ENCODE results near the gene STXBP6.
"Not testable (repeated sequence)": the region's sequence is repeated elsewhere in the genome, so short reads cannot be mapped to it uniquely, and the experiment has no call there.

STXBP6 gene

GRCh38 chr14:24850072-24850471 is 199.9 kb downstream of the STXBP6 start:
- no peak for DNase-seq

DNA sequence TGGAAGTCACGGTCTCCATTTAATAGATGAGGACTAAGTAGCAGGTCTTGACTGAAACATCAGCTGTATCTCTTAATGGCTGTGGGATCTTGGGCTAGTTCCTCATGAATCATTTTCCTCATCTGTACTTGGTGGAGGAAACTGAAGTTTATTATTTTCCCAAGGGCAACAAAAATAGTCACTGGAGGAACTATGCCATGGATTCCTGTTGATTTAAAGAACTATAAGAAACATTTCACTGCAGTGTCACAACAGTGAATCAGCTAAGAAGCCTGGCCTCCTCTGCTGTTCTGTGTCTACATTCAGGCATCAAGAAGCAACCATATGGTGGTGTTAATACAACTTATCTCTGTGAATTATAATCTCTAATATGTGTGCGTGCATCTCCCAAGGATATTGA is 200.5 kb downstream of the STXBP6 start:
- DNase-seq = no peak

DNA sequence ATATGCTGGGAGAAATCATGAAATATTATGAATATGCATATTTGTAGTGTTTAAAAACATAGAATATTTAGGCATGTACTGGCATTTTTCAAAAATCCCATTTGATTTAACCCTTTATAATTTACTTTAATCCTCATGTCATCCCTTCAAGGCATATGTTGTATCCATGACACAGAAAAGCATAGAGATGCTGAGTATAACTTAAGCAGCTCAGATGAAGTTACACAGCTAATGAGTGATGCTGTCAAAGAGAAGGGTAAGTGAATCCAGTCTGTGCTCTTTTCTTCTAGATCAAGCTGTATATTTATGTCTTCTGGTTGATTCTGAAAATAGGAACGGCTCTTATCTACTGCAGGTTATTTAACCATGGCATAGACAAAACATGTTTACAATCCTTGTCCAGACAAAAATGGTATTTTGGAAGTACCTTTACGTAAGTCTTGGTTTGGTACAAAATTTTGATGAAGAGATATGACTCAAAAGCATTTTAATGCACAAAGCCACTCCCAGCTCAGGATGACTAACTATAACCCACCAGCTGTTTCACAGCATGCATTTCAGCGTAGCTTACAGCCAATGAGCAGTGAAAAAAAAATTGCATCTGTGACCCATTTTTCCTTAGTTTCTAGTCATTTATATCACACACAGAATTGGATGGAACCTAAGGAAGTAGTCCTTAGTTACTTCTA is 201.7 kb downstream of the STXBP6 start:
- no peak for DNase-seq

DNA sequence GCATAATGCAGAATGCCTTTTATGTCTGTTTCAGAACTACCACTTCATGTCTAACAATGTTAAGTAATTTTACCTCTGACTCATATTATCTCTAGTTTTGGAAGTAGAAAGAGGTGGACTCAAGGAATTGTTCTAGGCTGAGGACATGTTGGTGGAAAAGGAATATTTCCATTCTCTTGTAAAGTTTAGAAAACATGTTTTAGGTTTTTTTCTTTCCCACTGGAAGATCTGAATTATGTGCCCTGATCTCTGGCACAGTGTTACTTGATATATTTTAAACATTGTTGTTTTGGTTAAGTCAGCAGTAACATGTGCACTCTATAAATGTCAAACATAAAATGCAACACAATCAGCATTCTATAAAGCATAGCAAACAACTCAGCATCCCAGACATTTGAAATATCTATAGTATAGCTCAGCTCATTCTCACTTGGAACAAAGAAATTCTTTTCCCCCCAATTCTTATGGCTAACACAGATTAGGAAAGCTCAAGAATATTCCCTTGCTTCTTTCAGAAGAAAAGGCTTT is 202.3 kb downstream of the STXBP6 start:
- no peak for DNase-seq

- DNase-seq = no peak
Measured at GRCh38 chr14:24846261-24846660, 203.7 kb downstream of the STXBP6 start.

- no peak for DNase-seq
Measured at GRCh38 chr14:24845851-24846250, 204.1 kb downstream of the STXBP6 start.

DNA sequence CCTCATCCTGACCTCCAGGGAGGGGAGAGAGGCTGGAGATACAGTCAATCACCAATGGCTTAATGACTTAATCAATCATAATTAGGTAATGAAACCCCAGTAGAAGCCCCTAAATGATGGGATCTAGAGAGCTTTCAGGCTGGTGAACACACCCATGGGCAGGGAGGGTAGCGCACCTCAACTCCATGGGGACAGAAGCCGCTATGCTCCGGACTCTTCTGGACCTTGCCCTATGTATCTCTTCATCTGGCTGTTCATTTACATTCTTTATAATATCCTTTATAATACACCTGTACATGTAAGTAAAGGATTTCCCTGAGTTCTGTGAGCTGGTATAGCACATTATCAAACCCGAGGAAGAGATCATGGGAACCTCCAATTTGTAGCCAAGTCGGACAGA is 205.9 kb downstream of the STXBP6 start:
- DNase-seq = no peak

DNA sequence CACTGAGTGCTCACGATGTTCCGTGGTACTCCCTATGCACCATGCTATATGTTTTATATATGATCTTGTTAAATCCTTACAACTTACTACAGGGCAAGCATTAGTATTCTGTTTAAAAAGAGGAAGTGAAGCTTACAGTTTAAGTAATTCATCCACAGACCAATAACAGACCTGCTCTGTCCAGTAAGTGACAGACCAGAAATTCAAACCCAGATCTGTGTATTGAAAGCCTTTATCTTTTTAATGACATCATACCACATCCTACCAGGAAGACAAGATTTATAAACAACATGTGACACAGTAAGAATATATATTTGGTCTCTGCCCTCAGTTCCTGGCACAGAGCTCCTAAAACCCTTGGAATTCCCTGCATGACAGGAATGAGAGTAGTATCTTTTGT is 206.5 kb downstream of the STXBP6 start:
- no peak for DNase-seq

DNA sequence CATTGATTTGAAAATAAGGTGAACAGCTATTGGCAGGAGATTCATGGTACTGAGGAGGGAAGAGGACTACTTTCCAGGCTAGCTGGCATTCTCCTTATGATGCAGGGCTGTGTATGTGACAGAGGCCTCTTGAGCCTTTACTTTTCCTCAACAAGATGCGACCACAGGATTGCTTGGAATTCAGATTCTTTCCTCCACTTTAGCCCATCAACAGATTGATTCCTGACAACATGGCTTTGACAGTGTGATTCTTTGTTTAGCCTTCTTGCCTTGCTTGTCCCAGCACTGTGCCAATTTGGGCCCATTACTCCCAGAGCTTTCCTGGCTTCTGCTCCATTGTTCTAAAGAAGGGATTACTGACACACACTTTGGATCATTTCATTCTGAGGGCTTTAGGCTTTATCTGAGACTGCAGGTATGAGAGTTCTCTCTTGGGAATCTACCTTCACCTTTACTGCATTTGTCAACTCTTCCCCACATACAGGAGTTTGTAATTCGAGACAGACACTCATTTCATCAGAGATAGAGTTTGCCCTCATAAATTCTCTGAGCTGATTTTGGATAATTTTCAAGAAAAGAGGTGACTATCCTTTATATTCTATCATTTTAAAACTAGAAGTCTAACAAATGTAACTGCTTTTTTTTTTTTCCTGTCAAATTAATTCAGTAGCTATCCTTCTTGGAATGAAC is 209.6 kb downstream of the STXBP6 start:
- DNase-seq = no peak

DNA sequence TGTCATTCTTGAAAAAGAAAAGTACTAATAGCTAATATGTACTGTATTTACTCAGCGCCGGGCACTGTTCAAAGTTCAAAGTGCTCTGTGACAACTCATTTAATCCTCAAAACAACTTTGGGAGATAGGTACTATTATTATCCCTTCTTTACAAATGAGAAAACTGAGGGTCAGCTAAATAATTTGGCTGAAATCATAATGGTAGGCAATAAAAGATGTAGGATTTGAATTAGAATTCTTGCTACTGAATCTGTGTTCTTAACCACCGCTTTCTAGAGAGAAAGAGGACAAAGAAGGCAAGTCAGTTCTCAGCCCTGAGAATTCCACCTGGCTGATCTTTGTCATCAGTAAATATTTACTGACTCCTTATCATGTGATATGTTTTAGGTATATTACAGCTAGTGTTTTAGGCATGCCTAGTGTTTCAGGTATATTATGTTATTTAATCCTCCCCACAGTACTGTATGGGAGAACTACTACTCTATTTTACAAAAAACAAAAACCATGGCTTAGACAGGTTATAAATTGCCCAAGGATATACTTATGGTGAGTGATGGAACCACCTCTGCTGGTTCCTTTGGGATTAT is 210.2 kb downstream of the STXBP6 start:
- no peak for DNase-seq

- DNase-seq = no peak
Measured at GRCh38 chr14:24838945-24839616, 210.9 kb downstream of the STXBP6 start.

GRCh38 chr14:24837280-24838046 is 212.5 kb downstream of the STXBP6 start:
- no peak for DNase-seq

DNA sequence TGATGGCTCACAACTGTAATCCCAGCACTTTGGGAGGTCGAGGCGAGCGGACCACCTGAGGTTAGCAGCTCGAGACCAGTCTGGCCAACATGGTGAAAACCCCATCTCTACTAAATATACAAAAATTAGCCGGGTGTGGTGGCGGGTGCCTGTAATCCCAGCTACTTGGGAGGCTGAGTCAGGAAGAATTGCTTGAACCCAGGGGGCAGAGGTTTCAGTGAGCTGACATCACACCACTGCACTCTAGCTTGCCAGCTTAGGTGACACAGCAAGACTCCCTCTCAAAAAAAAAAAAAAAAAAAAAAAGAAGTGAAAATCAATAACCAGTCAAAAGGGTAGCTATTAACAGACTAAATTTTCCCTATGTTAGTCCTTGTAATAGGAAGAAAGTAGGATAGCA is 213.6 kb downstream of the STXBP6 start:
- not testable (repeated sequence) for DNase-seq

- DNase-seq = no peak
Measured at GRCh38 chr14:24834956-24835355, 215.0 kb downstream of the STXBP6 start.

DNA sequence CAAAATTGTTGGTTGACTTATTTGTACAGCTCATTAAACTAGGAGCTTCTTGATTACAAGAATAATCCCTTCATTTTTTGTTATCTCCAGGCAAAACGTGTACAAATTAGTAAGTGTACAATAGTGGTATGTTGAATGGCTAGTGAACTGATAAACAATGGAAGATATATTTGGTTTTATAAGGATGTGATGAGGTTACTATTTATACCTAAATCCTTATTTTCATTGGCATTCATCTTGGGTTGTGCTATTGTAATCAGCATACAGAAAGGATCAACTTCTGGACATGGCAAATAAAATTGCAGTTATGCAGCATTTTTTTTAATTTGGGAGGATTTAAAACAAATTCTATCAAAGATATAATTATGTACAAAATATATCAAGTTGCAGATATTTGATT is 216.6 kb downstream of the STXBP6 start:
- no peak for DNase-seq

DNA sequence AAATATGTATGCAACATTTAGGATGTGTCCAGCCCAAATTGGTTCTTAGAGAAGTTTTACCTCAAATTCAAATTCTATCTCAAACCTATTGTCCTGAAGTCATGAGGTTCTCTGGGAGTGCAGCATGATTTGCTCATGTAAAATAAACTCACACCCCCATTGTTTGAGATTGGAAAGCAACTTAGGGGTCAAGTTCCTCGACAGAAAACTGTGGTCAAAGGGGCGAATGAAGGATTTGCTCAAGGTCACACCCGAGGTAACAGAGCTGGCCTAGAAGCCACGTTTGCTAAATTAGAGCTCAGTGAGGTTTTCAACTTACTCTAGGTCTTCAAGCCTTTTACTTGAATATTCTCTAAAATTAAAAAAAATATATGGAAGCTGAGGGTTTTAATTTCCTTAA is 218.3 kb downstream of the STXBP6 start:
- no peak for DNase-seq

GRCh38 chr14:24829862-24830261 is 220.1 kb downstream of the STXBP6 start:
- DNase-seq = no peak

GRCh38 chr14:24828486-24828885 is 221.5 kb downstream of the STXBP6 start:
- no peak for DNase-seq

DNA sequence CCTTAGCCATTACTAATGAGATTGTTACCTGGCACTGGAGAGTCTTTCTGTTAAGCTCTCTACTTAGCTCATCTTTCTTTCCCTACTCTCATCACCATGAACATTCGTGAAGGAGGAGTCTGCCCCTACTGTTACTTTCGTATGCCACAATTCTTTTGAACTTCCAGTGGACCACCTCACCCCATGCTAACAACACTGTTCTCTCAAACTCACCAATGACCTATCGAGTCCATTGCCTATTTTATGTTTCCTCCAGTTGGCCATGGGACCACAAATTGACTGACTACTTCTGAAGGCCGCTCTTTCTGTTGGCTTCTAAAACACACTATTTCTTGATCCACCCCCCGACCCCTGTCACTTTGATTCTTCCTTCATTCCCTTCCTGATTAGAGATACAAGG is 223.6 kb downstream of the STXBP6 start:
- DNase-seq = no peak

DNA sequence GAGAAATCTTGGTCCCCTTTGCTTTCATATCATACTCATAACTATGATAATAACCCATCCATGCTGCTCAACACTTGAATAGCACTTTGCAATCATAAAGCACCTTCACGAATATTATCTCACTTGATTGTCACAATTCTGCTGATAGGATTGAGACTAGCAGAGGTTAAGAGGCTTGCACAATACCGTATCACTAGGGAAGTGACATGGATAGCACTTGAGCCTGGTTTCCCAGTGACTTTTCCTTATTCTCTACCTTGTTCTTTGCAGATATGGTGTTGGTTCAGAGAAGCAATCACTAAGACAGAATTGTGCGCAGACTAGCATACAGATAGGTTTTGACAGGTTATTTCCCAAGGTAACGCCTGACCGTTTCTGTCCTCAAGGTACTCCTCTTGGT is 229.3 kb downstream of the STXBP6 start:
- DNase-seq = no peak

- no peak for DNase-seq
Measured at GRCh38 chr14:24818823-24819341, 231.1 kb downstream of the STXBP6 start.

DNA sequence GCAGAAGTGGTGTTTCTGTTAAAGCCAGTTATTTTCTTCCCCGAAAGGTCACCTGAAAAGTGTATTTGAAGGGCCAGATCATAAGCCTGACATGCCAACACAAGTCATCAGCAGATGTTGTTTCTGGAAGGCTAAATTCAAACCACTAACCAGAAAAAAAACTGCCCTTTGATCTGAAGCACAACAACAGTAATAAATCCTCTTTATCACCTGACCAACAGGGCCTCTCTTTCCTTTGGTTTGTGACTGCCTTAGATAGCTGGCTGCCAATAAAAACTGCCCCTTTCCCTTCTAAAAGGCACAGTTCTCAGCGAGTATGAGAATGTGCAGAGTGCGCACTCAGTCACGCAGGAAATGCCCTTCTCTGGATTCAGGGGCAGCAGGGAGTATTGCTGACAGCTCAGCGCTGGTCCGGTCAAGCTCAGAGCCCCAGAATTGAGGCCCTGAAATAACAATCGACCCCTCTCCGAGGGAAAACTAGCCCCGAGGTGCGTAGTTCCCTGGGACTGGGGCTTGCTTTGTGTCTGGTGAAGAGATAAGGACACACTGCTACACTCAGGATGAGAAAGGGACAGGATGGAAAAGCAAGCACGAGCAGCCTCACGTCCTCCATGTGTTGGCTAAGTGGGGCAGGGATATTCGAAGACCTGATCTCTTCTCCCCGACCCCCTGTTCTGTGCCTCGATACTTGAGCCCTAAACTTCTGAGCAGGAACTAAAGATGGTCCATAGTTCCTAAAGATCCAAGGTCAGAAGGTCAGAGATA is 231.7 kb downstream of the STXBP6 start:
- no peak for DNase-seq
